Endothelial cell (in vitro differentiated cells): ENCODE measurements around the gene OR2C3. TPM values are rescaled to one million over a fixed set of nuclear protein-coding genes. Genes with fewer than 3 reads are reported as not detected.
A peak's percentile ranks its signal among the peaks of the same experiment; 100 is the strongest.

Experiments used
- DNase-seq: peaks from one replicate; pipeline ENCODE4 v3.0.0; 2021; ENCODE audit warnings: low spot score
- H3K27ac Mint-ChIP-seq: one replicate; pipeline ENCODE4 v1.8.0; 2021; ENCODE audit warnings: mixed read lengths, inconsistent platforms; ENCODE audit not compliant: unreplicated experiment
- H3K27me3 Mint-ChIP-seq: one replicate; pipeline ENCODE4 v1.8.0; 2021; ENCODE audit warnings: mild to moderate bottlenecking, moderate library complexity, mixed read lengths, inconsistent platforms; ENCODE audit not compliant: unreplicated experiment
- H3K36me3 Mint-ChIP-seq: one replicate; pipeline ENCODE4 v1.8.0; 2021; ENCODE audit warnings: mild to moderate bottlenecking, low read depth, mixed read lengths, inconsistent platforms; ENCODE audit not compliant: unreplicated experiment
- H3K4me1 Mint-ChIP-seq: one replicate; pipeline ENCODE4 v1.8.0; 2021; ENCODE audit warnings: mild to moderate bottlenecking, mixed read lengths, inconsistent platforms; ENCODE audit not compliant: unreplicated experiment
- H3K4me3 Mint-ChIP-seq: one replicate; pipeline ENCODE4 v1.8.0; 2021; ENCODE audit warnings: mild to moderate bottlenecking, mixed read lengths, inconsistent platforms; ENCODE audit not compliant: unreplicated experiment
- H3K9me3 Mint-ChIP-seq: one replicate; pipeline ENCODE4 v1.8.0; 2021; ENCODE audit warnings: mixed read lengths, inconsistent platforms; ENCODE audit not compliant: unreplicated experiment
- CTCF ChIP-seq: fragments of 200-600 bp; sonication (generic); IDR thresholded peaks from one replicate; pipeline ENCODE4 v1.5.0; 2021; ENCODE audit warnings: antibody characterized with exemption; ENCODE audit not compliant: unreplicated experiment
- long read RNA-seq: library from polyadenylated mRNA; unstranded; transcript quantifications from one replicate; pipeline ENCODE4 v2.0.0, GENCODE V29; 2020; ENCODE audit not compliant: unreplicated experiment
- total RNA-seq: library from RNA; stranded (reverse); fragmentation: NEBNext Ultra II Directional; extraction: Animal tissue kit (Norgen Biotek cat#: 25700); gene quantifications from one replicate; pipeline ENCODE4 v1.2.1, GENCODE V29; 2021; ENCODE audit not compliant: unreplicated experiment

Gene OR2C3
- not detected for total RNA-seq
- long read RNA-seq: 0 reads

GRCh38 chr1:247536340-247536739 lies at the start of gene OR2C3:
Gene OR2C3 (minus strand): TSS chr1:247536440. CDS start chr1:247532511, 3,929 bp downstream.
- Mint-ChIP-seq H3K9me3 (no peaks in the 10 kb centered on the region), H3K4me3 (no peak within 1 kb of the TSS), H3K27ac (no peak within 1 kb of the TSS), H3K4me1 (no peaks in the 10 kb centered on the region), H3K36me3 (no peaks in the 10 kb centered on the region), H3K27me3 (peaks cover 2% of the 10 kb centered on the region)
- no peak for TF ChIP-seq CTCF
- no peak for DNase-seq

DNA sequence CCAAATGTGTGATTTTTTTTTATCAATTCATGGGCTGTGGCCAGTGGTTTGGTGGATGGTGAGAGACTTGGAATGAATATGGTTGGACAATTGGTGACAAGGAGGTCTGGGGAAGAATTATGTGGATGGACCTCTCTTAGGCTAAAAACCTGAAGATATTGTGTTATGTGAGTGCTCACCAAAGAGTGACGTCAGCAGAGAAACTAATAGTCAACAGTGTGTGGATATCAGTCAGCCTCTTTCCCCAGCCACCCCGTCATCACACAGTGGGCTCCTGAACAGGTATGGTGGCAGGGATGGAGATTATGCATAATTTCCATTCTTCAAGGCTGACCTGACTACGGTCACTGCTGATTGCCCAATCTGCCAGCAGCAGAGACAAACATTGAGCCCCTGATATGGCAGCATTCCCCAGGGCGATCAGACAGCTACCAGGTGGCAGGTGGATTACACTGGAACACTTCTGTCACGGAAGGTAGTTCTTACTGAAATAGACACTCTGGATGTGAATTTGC lies 42.8 kb upstream of the OR2C3 start:
- no peak overlapping the region for H3K4me3 Mint-ChIP-seq
- no peak for DNase-seq

DNA sequence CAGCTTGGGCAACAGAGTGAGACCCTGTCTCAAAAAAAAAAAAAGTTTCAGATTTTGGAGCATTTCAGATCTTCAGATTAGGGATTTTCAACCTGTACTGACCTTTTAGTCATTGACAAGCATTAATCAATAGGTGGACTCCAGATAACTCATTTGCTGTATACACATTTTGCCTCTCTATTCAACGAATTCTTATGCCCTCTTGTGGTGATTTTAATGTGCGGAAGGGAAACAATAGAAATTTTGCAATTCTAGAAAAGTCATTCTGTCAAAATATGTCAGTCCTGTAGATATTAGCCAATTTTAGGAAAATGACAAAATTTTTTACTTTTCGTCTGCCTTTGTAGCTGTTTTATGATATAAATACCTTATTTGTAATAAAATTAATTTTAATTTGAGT lies 40.3 kb upstream of the OR2C3 start:
- TF ChIP-seq CTCF: peak; percentile 33
- Mint-ChIP-seq H3K4me3 (no peak overlapping the region), H3K9me3 (no peaks in the 10 kb centered on the region), H3K27ac (no peak overlapping the region), H3K4me1 (no peaks in the 10 kb centered on the region), H3K27me3 (no peaks in the 10 kb centered on the region), H3K36me3 (no peaks in the 10 kb centered on the region)
- no peak for DNase-seq

More for the DNA sequence above, 42.8 kb upstream of the OR2C3 start:
- no peaks in the 10 kb centered on the region for H3K27me3 Mint-ChIP-seq
- no peaks in the 10 kb centered on the region for H3K4me1 Mint-ChIP-seq
- H3K9me3 Mint-ChIP-seq: no peaks in the 10 kb centered on the region
- H3K36me3 Mint-ChIP-seq: no peaks in the 10 kb centered on the region
- TF ChIP-seq CTCF: no peak
- H3K27ac Mint-ChIP-seq: no peak overlapping the region

GRCh38 chr1:247574664-247575063 lies 38.4 kb upstream of the OR2C3 start:
- no peak for DNase-seq
- H3K27me3 Mint-ChIP-seq: no peaks in the 10 kb centered on the region
- no peak for TF ChIP-seq CTCF
- no peaks in the 10 kb centered on the region for H3K9me3 Mint-ChIP-seq
- no peaks in the 10 kb centered on the region for H3K4me1 Mint-ChIP-seq
- H3K4me3 Mint-ChIP-seq: no peak overlapping the region
- H3K36me3 Mint-ChIP-seq: no peaks in the 10 kb centered on the region
- no peak overlapping the region for H3K27ac Mint-ChIP-seq

GRCh38 chr1:247574236-247574635 lies 38.0 kb upstream of the OR2C3 start:
- DNase-seq: no peak
- no peaks in the 10 kb centered on the region for H3K27me3 Mint-ChIP-seq
- TF ChIP-seq CTCF: no peak
- no peak overlapping the region for H3K4me3 Mint-ChIP-seq
- no peaks in the 10 kb centered on the region for H3K9me3 Mint-ChIP-seq
- H3K36me3 Mint-ChIP-seq: no peaks in the 10 kb centered on the region
- no peak overlapping the region for H3K27ac Mint-ChIP-seq
- H3K4me1 Mint-ChIP-seq: no peaks in the 10 kb centered on the region
